IPS DF 4.7 (cell line): ENCODE results near the gene OR2A1.
"Not testable (repeated sequence)": the region's sequence is repeated elsewhere in the genome, so short reads cannot be mapped to it uniquely, and the experiment has no call there.

Experiments used
- DNase-seq: peaks from one replicate; pipeline ENCODE4 v3.0.0-alpha.2; 2013; ENCODE audit warnings: low spot score; ENCODE audit errors: extremely low read depth

OR2A1 gene

DNA sequence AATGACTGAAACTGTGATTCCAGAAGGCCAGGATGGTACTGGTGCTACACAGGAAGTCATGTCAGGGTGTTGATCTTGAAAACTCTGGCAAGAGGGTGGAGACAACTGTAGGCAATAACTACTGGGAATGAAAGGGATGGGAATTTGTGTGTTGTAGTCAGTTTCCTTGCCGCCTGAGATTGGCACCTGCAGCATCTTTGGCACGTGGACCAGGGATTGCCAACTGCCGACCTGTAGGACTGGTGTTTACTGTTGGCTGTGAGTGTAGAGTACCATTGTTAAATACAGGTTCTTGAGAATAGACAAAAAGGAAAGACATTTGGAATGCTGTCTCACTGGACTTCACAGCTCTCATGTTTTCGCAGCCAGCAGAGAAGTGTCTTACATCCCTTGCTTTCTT, 11.1 kb downstream of the OR2A1 start:
- not testable (repeated sequence) for DNase-seq

GRCh38 chr7:144325868-144326267, 13.6 kb downstream of the OR2A1 start:
- not testable (repeated sequence) for DNase-seq

GRCh38 chr7:144330044-144330443, 17.8 kb downstream of the OR2A1 start:
- not testable (repeated sequence) for DNase-seq

- DNase-seq, result not testable (repeated sequence)
These were observed 19.2 kb downstream of the OR2A1 start for GRCh38 chr7:144331221-144331995.

GRCh38 chr7:144331996-144332288, 19.7 kb downstream of the OR2A1 start:
- not testable (repeated sequence) for DNase-seq

- DNase-seq, result not testable (repeated sequence)
These were observed 36.4 kb downstream of the OR2A1 start for GRCh38 chr7:144348625-144349024.

GRCh38 chr7:144351667-144352066, 39.4 kb downstream of the OR2A1 start:
- DNase-seq, result not testable (repeated sequence)

DNA sequence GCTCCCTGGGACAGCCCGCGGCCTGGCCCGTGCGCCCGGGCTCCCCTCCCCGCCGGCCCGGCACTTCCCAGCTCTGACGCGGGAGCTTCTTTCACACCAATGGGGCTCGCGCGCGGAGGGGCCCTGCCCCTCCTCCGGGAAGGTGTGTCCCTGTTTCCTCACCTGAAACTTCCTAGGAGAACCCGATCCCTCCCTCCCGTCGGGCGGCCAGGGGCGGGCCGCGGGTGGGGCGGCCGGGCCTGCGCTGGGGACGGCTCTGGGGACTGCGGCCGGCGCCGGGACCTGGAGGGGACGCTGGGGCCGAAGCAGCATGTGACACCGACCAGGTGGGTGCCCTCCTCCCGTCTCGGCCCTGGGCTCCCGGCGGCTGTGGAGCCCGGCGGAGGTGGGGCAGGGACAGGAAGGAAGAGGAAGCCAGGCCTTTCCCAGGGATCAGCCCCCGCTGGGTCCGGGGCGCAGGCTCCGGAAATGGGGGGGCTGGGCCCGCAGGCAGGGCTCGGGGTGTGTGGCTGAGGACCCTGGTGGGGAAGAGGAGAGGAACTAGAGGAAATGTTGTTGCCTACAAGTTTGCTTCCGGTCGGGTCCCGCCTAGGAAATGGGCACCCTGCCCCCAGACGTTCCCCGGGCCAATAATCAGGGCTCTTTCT, 43.1 kb downstream of the OR2A1 start, which contains the start of gene ARHGEF5:
Gene ARHGEF5, plus strand, starts transcription at position 227 of the 647 bp plus-strand sequence. CDS start 7,268 bp downstream, outside the sequence.
- not testable (repeated sequence) for DNase-seq

GRCh38 chr7:144356185-144356584, 44.0 kb downstream of the OR2A1 start:
- not testable (repeated sequence) for DNase-seq

- DNase-seq, result not testable (repeated sequence)
These were observed 44.6 kb downstream of the OR2A1 start for GRCh38 chr7:144356860-144357259.

DNA sequence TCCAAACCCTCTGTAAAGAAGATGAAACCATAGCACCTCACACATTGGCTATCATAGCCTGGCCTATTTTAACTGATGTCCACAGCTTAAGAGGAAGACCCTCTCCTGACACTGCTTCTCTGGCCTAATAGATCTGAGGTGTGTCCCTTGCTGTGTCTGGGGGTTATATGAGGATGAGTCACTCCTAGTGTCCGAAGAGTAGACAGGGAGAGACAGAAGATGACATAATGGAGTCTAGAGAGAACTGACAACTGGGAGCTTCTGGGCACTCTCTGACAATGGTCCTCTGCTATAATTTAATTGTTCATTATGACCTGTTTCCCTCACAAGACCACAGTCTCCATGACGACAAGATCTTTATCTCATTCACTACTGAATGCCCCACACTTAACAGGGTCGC, 49.8 kb downstream of the OR2A1 start:
- not testable (repeated sequence) for DNase-seq

- not testable (repeated sequence) for DNase-seq
These were observed 53.3 kb downstream of the OR2A1 start for GRCh38 chr7:144365523-144365922.

GRCh38 chr7:144367250-144367649, 55.0 kb downstream of the OR2A1 start:
- not testable (repeated sequence) for DNase-seq

- not testable (repeated sequence) for DNase-seq
These were observed 57.0 kb downstream of the OR2A1 start for GRCh38 chr7:144369221-144369620.
